Loucy (cell line): Measurements from ENCODE around the gene ZNF860.

Experiments
- H2AFZ ChIP-seq: fragments of 200-600 bp; sonication (generic); 2 replicates; pipeline ENCODE4 v1.6.0; 2016; ENCODE audit warnings: antibody characterized with exemption, mild to moderate bottlenecking, low read length, moderate library complexity
- H3F3A ChIP-seq: fragments of 200-600 bp; 2 replicates; pipeline ENCODE4 v1.6.0; 2016; ENCODE audit warnings: antibody characterized with exemption, low read depth, mild to moderate bottlenecking
- H3K27me3 ChIP-seq: fragments of 200-600 bp; sonication (generic); 2 replicates; pipeline ENCODE4 v1.6.1; 2014; ENCODE audit warnings: low read length, mild to moderate bottlenecking; ENCODE audit not compliant: insufficient read depth, poor library complexity, severe bottlenecking
- H3K36me3 ChIP-seq: fragments of 200-600 bp; sonication (generic); 2 replicates; pipeline ENCODE4 v1.6.1; 2016; ENCODE audit warnings: low read length; ENCODE audit not compliant: insufficient read depth
- H3K4me1 ChIP-seq: fragments of 200-600 bp; sonication (generic); 2 replicates; pipeline ENCODE4 v1.5.1; 2014; ENCODE audit warnings: low read length, mild to moderate bottlenecking; ENCODE audit not compliant: insufficient read depth, poor library complexity, severe bottlenecking
- H3K4me2 ChIP-seq: fragments of 200-600 bp; sonication (generic); 2 replicates; pipeline ENCODE4 v1.6.0; 2014; ENCODE audit warnings: antibody characterized with exemption, low read length, low read depth, mild to moderate bottlenecking; ENCODE audit not compliant: poor library complexity, severe bottlenecking
- H3K4me3 ChIP-seq: fragments of 200-600 bp; sonication (generic); 2 replicates; pipeline ENCODE4 v1.5.1; 2014; ENCODE audit warnings: low read length, mild to moderate bottlenecking, mixed read lengths; ENCODE audit not compliant: poor library complexity, severe bottlenecking
- H3K79me2 ChIP-seq: fragments of 200-600 bp; sonication (generic); 2 replicates; pipeline ENCODE4 v1.6.1; 2014; ENCODE audit warnings: low read length; ENCODE audit not compliant: insufficient read depth
- H3K9ac ChIP-seq: fragments of 200-600 bp; sonication (generic); 2 replicates; pipeline ENCODE4 v1.6.0; 2014; ENCODE audit warnings: mild to moderate bottlenecking, low read depth, low read length, moderate library complexity; ENCODE audit not compliant: poor library complexity, severe bottlenecking
- H3K9me2 ChIP-seq: fragments of 200-600 bp; sonication (generic); replicated peaks from 2 replicates; pipeline ENCODE4 v1.6.1; 2016; ENCODE audit warnings: low read depth, low read length, mixed read lengths
- H3K9me3 ChIP-seq: fragments of 200-600 bp; sonication (generic); 2 replicates; pipeline ENCODE4 v1.6.1; 2014; ENCODE audit warnings: mild to moderate bottlenecking, antibody characterized with exemption, low read length, low read depth; ENCODE audit not compliant: insufficient read depth
- H4K20me1 ChIP-seq: fragments of 200-600 bp; sonication (generic); 2 replicates; pipeline ENCODE4 v1.6.0; 2014; ENCODE audit warnings: antibody characterized with exemption, low read length, mild to moderate bottlenecking; ENCODE audit not compliant: insufficient read depth, poor library complexity, severe bottlenecking
- EZH2phosphoT487 ChIP-seq: fragments of 200-600 bp; IDR thresholded peaks from 2 replicates; pipeline ENCODE4 v1.6.1; 2018; ENCODE audit warnings: antibody characterized with exemption, mild to moderate bottlenecking, moderate library complexity, borderline replicate concordance
- TF ChIP-seq, protein P1 (sequence below): fragments of 200-600 bp; sonication (generic); conservative IDR thresholded peaks from 2 replicates; pipeline ENCODE4 v1.5.1; 2014; ENCODE audit warnings: mild to moderate bottlenecking, antibody characterized with exemption, low read length

ZNF860 gene

GRCh38 chr3:31959251-31959650 lies 22.3 kb upstream of the ZNF860 start:
- Histone ChIP-seq H3K4me2 (no peak overlapping the region), H3K9ac (no peak overlapping the region), H4K20me1 (no peaks in the 10 kb centered on the region), H3F3A (no peaks in the 10 kb centered on the region), H3K79me2 (no peaks in the 10 kb centered on the region), H3K9me3 (no peaks in the 10 kb centered on the region), H2AFZ (no peak overlapping the region), H3K4me1 (no peaks in the 10 kb centered on the region), H3K27me3 (no peaks in the 10 kb centered on the region), H3K9me2 (no peaks in the 10 kb centered on the region), H3K36me3 (no peaks in the 10 kb centered on the region), H3K4me3 (no peak overlapping the region)
- TF ChIP-seq, protein P1, sequence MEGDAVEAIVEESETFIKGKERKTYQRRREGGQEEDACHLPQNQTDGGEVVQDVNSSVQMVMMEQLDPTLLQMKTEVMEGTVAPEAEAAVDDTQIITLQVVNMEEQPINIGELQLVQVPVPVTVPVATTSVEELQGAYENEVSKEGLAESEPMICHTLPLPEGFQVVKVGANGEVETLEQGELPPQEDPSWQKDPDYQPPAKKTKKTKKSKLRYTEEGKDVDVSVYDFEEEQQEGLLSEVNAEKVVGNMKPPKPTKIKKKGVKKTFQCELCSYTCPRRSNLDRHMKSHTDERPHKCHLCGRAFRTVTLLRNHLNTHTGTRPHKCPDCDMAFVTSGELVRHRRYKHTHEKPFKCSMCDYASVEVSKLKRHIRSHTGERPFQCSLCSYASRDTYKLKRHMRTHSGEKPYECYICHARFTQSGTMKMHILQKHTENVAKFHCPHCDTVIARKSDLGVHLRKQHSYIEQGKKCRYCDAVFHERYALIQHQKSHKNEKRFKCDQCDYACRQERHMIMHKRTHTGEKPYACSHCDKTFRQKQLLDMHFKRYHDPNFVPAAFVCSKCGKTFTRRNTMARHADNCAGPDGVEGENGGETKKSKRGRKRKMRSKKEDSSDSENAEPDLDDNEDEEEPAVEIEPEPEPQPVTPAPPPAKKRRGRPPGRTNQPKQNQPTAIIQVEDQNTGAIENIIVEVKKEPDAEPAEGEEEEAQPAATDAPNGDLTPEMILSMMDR: no peak
- no peak for TF ChIP-seq EZH2phosphoT487

DNA sequence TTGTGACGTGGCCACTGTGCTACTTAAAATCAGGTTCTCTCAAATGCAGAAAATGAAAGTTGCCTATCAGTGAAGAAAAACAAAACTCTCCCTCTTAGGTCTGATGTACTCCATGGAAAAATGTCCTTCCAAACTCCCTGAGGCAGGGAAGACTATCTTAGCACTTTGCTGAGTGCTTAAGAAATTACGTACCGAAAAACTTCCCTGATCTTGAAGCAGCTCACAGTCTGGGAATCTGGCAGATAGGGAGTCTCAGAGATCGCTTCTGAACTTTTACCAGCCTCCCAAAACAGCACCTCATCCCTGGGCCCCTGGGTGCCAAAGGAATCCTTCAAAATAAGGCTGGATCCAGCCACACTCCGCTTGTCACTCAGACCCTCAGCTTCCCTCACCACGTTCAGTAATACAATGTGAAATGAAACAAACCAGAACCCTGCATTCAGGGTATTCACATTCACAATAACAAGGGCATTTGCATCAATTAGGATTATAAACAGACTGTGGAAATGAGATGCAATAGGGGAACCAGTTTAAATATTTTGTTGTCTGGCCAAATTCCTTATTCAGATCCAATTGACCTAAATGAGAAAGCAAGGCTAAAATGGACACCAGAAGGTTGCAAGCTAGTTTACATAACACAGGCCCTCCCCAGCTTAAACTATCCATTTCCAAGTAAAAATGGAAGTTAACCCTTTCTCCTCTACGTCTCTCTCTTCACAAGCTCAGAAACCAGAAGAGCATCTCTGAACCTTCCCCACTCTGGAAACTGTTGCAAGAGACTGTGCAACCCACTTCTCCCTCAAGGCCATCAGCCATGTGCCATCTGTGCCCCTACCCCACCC lies 21.4 kb upstream of the ZNF860 start:
- no peaks in the 10 kb centered on the region for H4K20me1 ChIP-seq
- no peaks in the 10 kb centered on the region for H3K27me3 ChIP-seq
- no peak overlapping the region for H2AFZ ChIP-seq
- H3K36me3 ChIP-seq: no peaks in the 10 kb centered on the region
- no peak for TF ChIP-seq EZH2phosphoT487
- TF ChIP-seq, protein P1: no peak
- H3K9me3 ChIP-seq: no peaks in the 10 kb centered on the region
- no peak overlapping the region for H3K9ac ChIP-seq
- no peaks in the 10 kb centered on the region for H3K79me2 ChIP-seq
- no peaks in the 10 kb centered on the region for H3K9me2 ChIP-seq
- no peaks in the 10 kb centered on the region for H3K4me1 ChIP-seq
- H3F3A ChIP-seq: no peaks in the 10 kb centered on the region
- H3K4me2 ChIP-seq: no peak overlapping the region
- H3K4me3 ChIP-seq: no peak overlapping the region

GRCh38 chr3:31960793-31961431 lies 20.6 kb upstream of the ZNF860 start:
- Histone ChIP-seq H3K4me2 (no peak overlapping the region), H3F3A (no peaks in the 10 kb centered on the region), H3K4me3 (no peak overlapping the region), H3K4me1 (no peaks in the 10 kb centered on the region), H3K9me3 (no peaks in the 10 kb centered on the region), H3K36me3 (no peaks in the 10 kb centered on the region), H3K27me3 (no peaks in the 10 kb centered on the region), H3K9me2 (no peaks in the 10 kb centered on the region), H4K20me1 (no peaks in the 10 kb centered on the region), H3K9ac (no peak overlapping the region), H3K79me2 (no peaks in the 10 kb centered on the region), H2AFZ (no peak overlapping the region)
- TF ChIP-seq, protein P1: no peak
- no peak for TF ChIP-seq EZH2phosphoT487
